GM23248 (cell line): Measurements from ENCODE around the gene ZFPL1. TPM values are rescaled to one million over a fixed set of nuclear protein-coding genes. Genes with fewer than 3 reads are reported as not detected.

Experiments used
- DNase-seq: peaks from one replicate; pipeline ENCODE4 v3.0.0-alpha.2; 2015
- H2AFZ ChIP-seq: fragments of 200-600 bp; sonication (generic); 2 replicates; pipeline ENCODE4 v1.6.1; 2016; ENCODE audit warnings: antibody characterized with exemption
- H3F3A ChIP-seq: fragments of 200-600 bp; sonication (generic); 2 replicates; pipeline ENCODE4 v1.6.1; 2016; ENCODE audit warnings: mild to moderate bottlenecking, antibody characterized with exemption, mixed run types; ENCODE audit not compliant: insufficient read depth
- H3K27ac ChIP-seq: fragments of 200-600 bp; sonication (generic); 2 replicates; pipeline ENCODE4 v1.5.1; 2016; ENCODE audit warnings: mild to moderate bottlenecking
- H3K27me3 ChIP-seq: fragments of 200-600 bp; sonication (generic); replicated peaks from 2 replicates; pipeline ENCODE4 v1.6.1; 2016; ENCODE audit warnings: mild to moderate bottlenecking; ENCODE audit not compliant: insufficient read depth
- H3K36me3 ChIP-seq: fragments of 200-600 bp; sonication (generic); 2 replicates; pipeline ENCODE4 v1.6.1; 2016; ENCODE audit warnings: low read depth, mild to moderate bottlenecking
- H3K4me1 ChIP-seq: fragments of 200-600 bp; sonication (generic); 2 replicates; pipeline ENCODE4 v1.6.1; 2016; ENCODE audit warnings: mild to moderate bottlenecking; ENCODE audit not compliant: insufficient read depth
- H3K4me2 ChIP-seq: fragments of 200-600 bp; sonication (generic); one replicate; pipeline ENCODE4 v1.6.1; 2016; ENCODE audit warnings: mild to moderate bottlenecking; ENCODE audit not compliant: unreplicated experiment
- H3K4me3 ChIP-seq: fragments of 200-600 bp; sonication (generic); 2 replicates; pipeline ENCODE4 v1.5.1; 2016; ENCODE audit warnings: mild to moderate bottlenecking
- H3K79me2 ChIP-seq: fragments of 200-600 bp; sonication (generic); 2 replicates; pipeline ENCODE4 v1.6.1; 2016; ENCODE audit warnings: mild to moderate bottlenecking; ENCODE audit not compliant: insufficient read depth
- H3K9ac ChIP-seq: fragments of 200-600 bp; sonication (generic); 2 replicates; pipeline ENCODE4 v1.6.1; 2016; ENCODE audit warnings: mild to moderate bottlenecking
- H3K9me2 ChIP-seq: fragments of 200-600 bp; sonication (generic); 2 replicates; pipeline ENCODE4 v1.6.1; 2016; ENCODE audit warnings: mixed run types, mild to moderate bottlenecking, moderate library complexity; ENCODE audit not compliant: insufficient read depth
- H3K9me3 ChIP-seq: fragments of 200-600 bp; sonication (generic); one replicate; pipeline ENCODE4 v1.6.1; 2017; ENCODE audit warnings: low read depth
- H4K20me1 ChIP-seq: fragments of 200-600 bp; sonication (generic); 2 replicates; pipeline ENCODE4 v1.6.0; 2016; ENCODE audit not compliant: insufficient read depth
- EZH2 ChIP-seq: fragments of 200-600 bp; sonication (generic); IDR thresholded peaks from 2 replicates; pipeline ENCODE4 v1.6.1; 2018; ENCODE audit warnings: antibody characterized with exemption, mild to moderate bottlenecking; ENCODE audit not compliant: insufficient read depth, poor library complexity, severe bottlenecking
- EZH2phosphoT487 ChIP-seq: fragments of 200-600 bp; sonication (generic); IDR thresholded peaks from 2 replicates; pipeline ENCODE4 v1.6.1; 2018; ENCODE audit warnings: antibody characterized with exemption, moderate library complexity, mild to moderate bottlenecking, low read depth; ENCODE audit not compliant: insufficient read depth
- WGBS, 2 experiments: methylation state at CpG; one replicate each; pipeline ENCODE4 v1.1.6; 2015 to 2017; ENCODE audit warnings: low lambda C conversion rate in 2 of 2, low coverage in 1 of 2; ENCODE audit errors: missing lambda C conversion rate in 2 of 2; 5-methylcytosine and 5-hydroxymethylcytosine counted together
- in situ Hi-C: fragments of 300-500 bp; cut with MboI; formaldehyde crosslinking; loops from 2 replicates; pipeline ENCODE4 v1.15.0; 2020
- polyA plus RNA-seq: library from polyadenylated mRNA; unstranded; fragments of >200 nt; fragmentation: Nextera tagmentation; extraction: Ambion mirVana; gene quantifications from 2 replicates; pipeline ENCODE4 v1.2.1, GENCODE V29; 2016
- total RNA-seq: library from RNA; depleted of rRNA; stranded (reverse); fragments of >200 nt; shearing (Covaris generic); gene quantifications from 2 replicates; pipeline ENCODE4 v1.2.3, GENCODE V29; 2014

ZFPL1 gene
- total and polyA plus RNA-seq, 2 experiments from 2014 or later: 55.2 to 64.9 TPM

- Histone ChIP-seq H3K4me2 (peak overlapping the region; percentile 79), H3K9me2 (no peaks in the 10 kb centered on the region), H3K4me3 (peak overlapping the region; percentile 75), H3K36me3 (no peaks in the 10 kb centered on the region; the same call in 1 of the 2 replicates), H3K4me1 (no peaks in the 10 kb centered on the region; the same call in 1 of the 2 replicates), H3K27ac (peak overlapping the region; percentile 76), H3K79me2 (peaks cover 13% of the 10 kb centered on the region), H2AFZ (peak overlapping the region; percentile 77), H3F3A (peaks cover 11% of the 10 kb centered on the region), H3K9ac (peak overlapping the region; percentile 76), H3K9me3 (no peaks in the 10 kb centered on the region), H4K20me1 (no peaks in the 10 kb centered on the region), H3K27me3 (no peaks in the 10 kb centered on the region)
- DNase-seq: no peak
- no peak for TF ChIP-seq EZH2phosphoT487
- TF ChIP-seq EZH2: no peak
- in situ Hi-C loops: no loop called here
- WGBS, 2 experiments: 31% methylated on average over 7 of the region's 7 CpGs
Measured at GRCh38 chr11:65040520-65040846, 43.5 kb upstream of the ZFPL1 start.

GRCh38 chr11:65040847-65041622 is 43.0 kb upstream of the ZFPL1 start, which contains the start of gene SAC3D1:
Gene SAC3D1 (plus strand): TSS chr11:65041210. CDS start chr11:65041293, 83 bp downstream.
- H2AFZ ChIP-seq: peak within 1 kb of the TSS; percentile 77
- in situ Hi-C loops: no loop called here
- H3K4me1 ChIP-seq: no peaks in the 10 kb centered on the region; the same call in 1 of the 2 replicates
- peak within 1 kb of the TSS; percentile 76 for H3K9ac ChIP-seq
- peak within 1 kb of the TSS; percentile 79 for H3K4me2 ChIP-seq
- H3K9me2 ChIP-seq: no peaks in the 10 kb centered on the region
- TF ChIP-seq EZH2 (no peak), EZH2phosphoT487 (no peak)
- H3K27me3 ChIP-seq: no peaks in the 10 kb centered on the region
- peaks cover 13% of the 10 kb centered on the region for H3K79me2 ChIP-seq
- H3F3A ChIP-seq: peaks cover 11% of the 10 kb centered on the region
- H3K4me3 ChIP-seq: peak within 1 kb of the TSS; percentile 75
- H3K27ac ChIP-seq: peak within 1 kb of the TSS; percentile 76
- H3K36me3 ChIP-seq: no peaks in the 10 kb centered on the region
- no peaks in the 10 kb centered on the region for H3K9me3 ChIP-seq
- H4K20me1 ChIP-seq: no peaks in the 10 kb centered on the region
- 0 to 1% methylated on average over 58 to 82 of the region's 91 CpGs for WGBS, 2 experiments
- peak; percentile 96 for DNase-seq

GRCh38 chr11:65042891-65043290 is 41.1 kb upstream of the ZFPL1 start:
- Histone ChIP-seq H3K36me3 (no peaks in the 10 kb centered on the region), H3K9me3 (no peaks in the 10 kb centered on the region), H3F3A (peaks cover 11% of the 10 kb centered on the region), H3K9me2 (no peaks in the 10 kb centered on the region), H3K4me3 (no peak overlapping the region), H3K9ac (no peak overlapping the region), H3K79me2 (peaks cover 16% of the 10 kb centered on the region), H4K20me1 (no peaks in the 10 kb centered on the region), H3K27me3 (no peaks in the 10 kb centered on the region), H3K4me2 (no peak overlapping the region), H2AFZ (no peak overlapping the region), H3K27ac (no peak overlapping the region), H3K4me1 (peaks cover 4% of the 10 kb centered on the region)
- WGBS, 2 experiments: 82 to 85% methylated on average over 6 of the region's 6 CpGs
- TF ChIP-seq EZH2: no peak
- TF ChIP-seq EZH2phosphoT487: no peak
- no peak for DNase-seq
- in situ Hi-C loops: no loop called here

GRCh38 chr11:65043881-65044501 is 40.0 kb upstream of the ZFPL1 start:
- no peak for TF ChIP-seq EZH2phosphoT487
- no peak for TF ChIP-seq EZH2

More at GRCh38 chr11:65043881-65044501, 40.0 kb upstream of the ZFPL1 start:
- peak; percentile 72 for DNase-seq
- Histone ChIP-seq H3K9ac (no peak overlapping the region), H3K36me3 (no peaks in the 10 kb centered on the region), H3K27ac (no peak overlapping the region), H2AFZ (no peak overlapping the region), H3K9me2 (no peaks in the 10 kb centered on the region), H3K4me3 (no peak overlapping the region), H3F3A (peaks cover 11% of the 10 kb centered on the region), H4K20me1 (no peaks in the 10 kb centered on the region), H3K9me3 (no peaks in the 10 kb centered on the region), H3K27me3 (no peaks in the 10 kb centered on the region), H3K4me1 (peaks cover 4% of the 10 kb centered on the region), H3K4me2 (no peak overlapping the region), H3K79me2 (peaks cover 16% of the 10 kb centered on the region)
- in situ Hi-C loops: no loop called here
- 84 to 89% methylated on average over 17 to 22 of the region's 23 CpGs for WGBS, 2 experiments
